Stimulated activated naive CD8-positive, alpha-beta T cell treated with anti-CD3 and anti-CD28 coated beads, Interleukin-15, Interleukin-2, amounts not matched to agents 100 U/mL and 50 U/mL, for 24 hours (primary cell): ENCODE results near the gene ERBB3.
A peak's percentile ranks its signal among the peaks of the same experiment; 100 is the strongest.
"Not testable (repeated sequence)": the region's sequence is repeated elsewhere in the genome, so short reads cannot be mapped to it uniquely, and the experiment has no call there.

Source experiments
- ATAC-seq: fragments of 150-1000 bp; cut with Tn5 transposase; one replicate; pipeline ENCODE4 v1.10.0; 2021
- DNase-seq: peaks from one replicate; pipeline ENCODE4 v3.0.0; 2021

The ERBB3 gene

GRCh38 chr12:56114084-56114483 is 34.1 kb downstream of the ERBB3 start:
- DNase-seq (no peak), ATAC-seq (no peak)

- ATAC-seq = no peak
- no peak for DNase-seq
Observed at GRCh38 chr12:56115329-56115728, 35.4 kb downstream of the ERBB3 start.

- peak; percentile 38 for ATAC-seq
Observed at GRCh38 chr12:56116267-56117081, 36.5 kb downstream of the ERBB3 start, which contains the start of gene RPL41. Gene RPL41, plus strand, starts transcription at chr12:56116633.

GRCh38 chr12:56117082-56117706 is 37.2 kb downstream of the ERBB3 start:
- ATAC-seq, DNase-seq: not testable (repeated sequence)

More at GRCh38 chr12:56116267-56117081, 36.5 kb downstream of the ERBB3 start, which contains the start of gene RPL41:
- peak; percentile 94 for DNase-seq

GRCh38 chr12:56117778-56118687 is 38.1 kb downstream of the ERBB3 start, which contains the start of gene ZC3H10:
Gene ZC3H10, plus strand, starts transcription at chr12:56118266. Its CDS starts 2,297 bp downstream, at chr12:56120563.
- ATAC-seq (peak; percentile 94), DNase-seq (peak; percentile 98)

- no peak for ATAC-seq
- DNase-seq = no peak
Observed at GRCh38 chr12:56118688-56119357, 38.9 kb downstream of the ERBB3 start.

- ATAC-seq = no peak
Observed at GRCh38 chr12:56119361-56119796, 39.4 kb downstream of the ERBB3 start.

GRCh38 chr12:56120158-56120846 is 40.3 kb downstream of the ERBB3 start:
- ATAC-seq (no peak), DNase-seq (no peak)

More at GRCh38 chr12:56119361-56119796, 39.4 kb downstream of the ERBB3 start:
- DNase-seq = peak; percentile 61

- DNase-seq (no peak), ATAC-seq (no peak)
Observed at GRCh38 chr12:56121204-56121870, 41.4 kb downstream of the ERBB3 start.

GRCh38 chr12:56122637-56123036 is 42.7 kb downstream of the ERBB3 start:
- DNase-seq = no peak
- ATAC-seq = no peak

- ATAC-seq (no peak), DNase-seq (no peak)
Observed at GRCh38 chr12:56124133-56124532, 44.2 kb downstream of the ERBB3 start.

GRCh38 chr12:56126732-56127239 is 46.8 kb downstream of the ERBB3 start:
- ATAC-seq (no peak), DNase-seq (no peak)

- DNase-seq (no peak), ATAC-seq (no peak)
Observed at GRCh38 chr12:56127485-56127887, 47.5 kb downstream of the ERBB3 start.

GRCh38 chr12:56127888-56128669 is 48.1 kb downstream of the ERBB3 start, which contains the start of gene ESYT1:
Gene ESYT1, plus strand, starts transcription at chr12:56128267. Its CDS starts 53 bp downstream, at chr12:56128320.
- peak; percentile 95 for DNase-seq
- peak; percentile 95 for ATAC-seq

- ATAC-seq = no peak
Observed at GRCh38 chr12:56128670-56129205, 48.8 kb downstream of the ERBB3 start.

GRCh38 chr12:56129206-56129941 is 49.4 kb downstream of the ERBB3 start:
- ATAC-seq = peak; percentile 30
- peak; percentile 80 for DNase-seq

More at GRCh38 chr12:56128670-56129205, 48.8 kb downstream of the ERBB3 start:
- DNase-seq = no peak

- no peak for DNase-seq
- ATAC-seq = no peak
Observed at GRCh38 chr12:56129942-56130495, 50.1 kb downstream of the ERBB3 start.

GRCh38 chr12:56130876-56131275 is 50.9 kb downstream of the ERBB3 start:
- DNase-seq (no peak), ATAC-seq (no peak)
